Metanephros (tissue), 2 donors: ENCODE measurements around the gene CNTD1. TPM values are rescaled to one million over a fixed set of nuclear protein-coding genes. Genes with fewer than 3 reads are reported as not detected.

Source experiments
- small RNA-seq: library from RNA; depleted of rRNA; stranded (forward); fragments of <200 nt; gene quantifications from one replicate; pipeline ENCODE3, GENCODE V24; 2014; ENCODE audit warnings: low replicate concordance
- total RNA-seq: library from RNA; depleted of rRNA; stranded (reverse); fragments of >200 nt; gene quantifications from one replicate; pipeline ENCODE4 v1.2.3, GENCODE V29; 2014

Gene CNTD1, protein sequence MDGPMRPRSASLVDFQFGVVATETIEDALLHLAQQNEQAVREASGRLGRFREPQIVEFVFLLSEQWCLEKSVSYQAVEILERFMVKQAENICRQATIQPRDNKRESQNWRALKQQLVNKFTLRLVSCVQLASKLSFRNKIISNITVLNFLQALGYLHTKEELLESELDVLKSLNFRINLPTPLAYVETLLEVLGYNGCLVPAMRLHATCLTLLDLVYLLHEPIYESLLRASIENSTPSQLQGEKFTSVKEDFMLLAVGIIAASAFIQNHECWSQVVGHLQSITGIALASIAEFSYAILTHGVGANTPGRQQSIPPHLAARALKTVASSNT
- total RNA-seq: 0.18 TPM

DNA sequence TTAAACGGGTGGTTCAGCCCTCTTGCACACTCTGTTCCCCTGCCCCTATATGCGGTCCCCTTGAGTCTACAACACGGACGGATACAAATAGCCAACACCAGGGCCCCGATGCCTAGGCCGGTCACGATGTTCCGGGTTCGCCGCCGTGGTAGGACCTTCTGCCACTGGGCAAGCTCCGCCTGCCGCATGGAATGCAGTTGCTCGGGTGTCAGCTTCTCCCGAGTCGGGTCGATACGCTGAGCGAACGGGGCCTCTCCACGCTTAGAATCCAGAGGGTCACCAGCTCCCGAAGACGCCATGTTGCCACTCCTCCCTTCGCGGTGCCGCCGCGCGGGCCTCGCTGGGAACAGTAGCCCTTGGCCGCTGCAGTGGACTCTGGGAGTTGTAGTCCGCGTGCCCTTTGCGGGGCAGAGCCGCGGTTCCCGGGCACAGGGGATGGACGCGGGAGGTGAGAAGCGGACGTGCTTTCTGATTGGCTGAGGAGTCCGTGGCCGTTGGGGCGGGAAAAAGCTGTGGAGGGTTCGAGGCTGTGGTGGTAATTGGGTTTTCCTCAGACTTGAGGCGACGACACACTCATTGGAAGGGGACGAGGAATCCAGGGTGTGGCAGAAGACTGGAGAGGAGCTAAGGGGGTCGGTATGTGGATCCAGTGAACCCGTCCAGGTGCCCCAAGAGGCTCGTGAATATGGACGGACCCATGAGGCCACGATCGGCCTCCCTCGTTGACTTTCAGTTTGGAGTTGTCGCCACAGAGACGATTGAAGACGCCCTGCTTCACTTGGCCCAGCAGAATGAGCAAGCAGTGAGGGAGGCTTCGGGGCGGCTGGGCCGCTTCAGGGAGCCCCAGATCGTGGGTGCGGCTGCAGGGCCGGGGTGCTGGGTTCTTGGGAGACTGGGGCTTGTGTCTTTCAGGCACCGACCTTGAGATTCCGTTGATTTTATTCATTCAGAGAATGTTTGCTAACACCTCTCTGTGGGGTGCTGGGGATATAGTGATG lies at the start of gene CNTD1, which contains the start of gene COA3:
CNTD1 (plus strand) TSS at position 479 of the 998 bp plus-strand sequence; CDS start at position 686, 207 bp downstream.
COA3 (minus strand) TSS at position 322 of the 998 bp plus-strand sequence; CDS start at position 299, 23 bp downstream.

DNA sequence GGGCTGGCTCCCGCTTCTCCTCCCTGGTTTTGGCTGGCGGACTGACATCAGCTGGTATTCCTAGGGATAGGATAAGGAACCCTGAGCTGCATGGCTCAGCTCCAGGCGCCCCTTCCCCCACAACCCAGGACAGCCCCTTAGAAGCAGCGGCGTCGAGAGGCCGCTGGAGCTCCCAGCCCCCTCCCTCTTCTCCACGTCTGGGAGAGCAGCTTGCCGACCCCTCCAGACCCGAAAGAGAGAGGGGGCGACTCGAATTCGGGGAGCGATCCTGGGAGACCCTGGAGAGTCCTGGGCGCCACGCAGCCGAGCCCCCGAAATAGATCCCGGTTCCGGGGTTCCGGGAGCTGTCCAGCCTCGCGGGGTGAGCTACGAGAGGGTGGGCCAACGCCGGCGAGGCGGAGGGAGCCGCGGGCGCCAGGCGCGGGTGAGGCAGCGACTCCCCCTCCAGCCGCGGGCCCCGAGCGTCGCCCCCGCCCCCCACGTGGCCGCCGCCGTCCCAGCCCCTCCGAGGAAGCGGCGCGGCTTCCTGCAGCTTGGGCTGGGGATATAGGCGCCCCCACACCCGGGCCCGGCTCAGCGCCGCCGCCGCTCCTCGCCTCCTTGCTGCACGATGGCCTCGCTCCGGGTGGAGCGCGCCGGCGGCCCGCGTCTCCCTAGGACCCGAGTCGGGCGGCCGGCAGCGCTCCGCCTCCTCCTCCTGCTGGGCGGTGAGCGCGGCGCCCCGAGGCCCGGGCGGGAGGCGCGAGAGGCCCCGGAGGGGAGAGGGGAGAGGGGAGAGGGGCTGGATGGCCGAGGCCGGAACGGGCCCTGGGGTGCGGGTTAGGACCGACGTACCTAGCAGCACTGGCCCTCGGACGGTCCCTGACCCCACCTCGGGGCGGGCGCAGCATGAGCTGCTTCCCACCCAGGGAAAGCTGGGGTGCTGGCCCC lies 37.7 kb upstream of the CNTD1 start, which contains the start of gene RAMP2:
RAMP2 (plus strand) TSS at position 576 of the 930 bp plus-strand sequence; CDS start at position 611, 35 bp downstream.

DNA sequence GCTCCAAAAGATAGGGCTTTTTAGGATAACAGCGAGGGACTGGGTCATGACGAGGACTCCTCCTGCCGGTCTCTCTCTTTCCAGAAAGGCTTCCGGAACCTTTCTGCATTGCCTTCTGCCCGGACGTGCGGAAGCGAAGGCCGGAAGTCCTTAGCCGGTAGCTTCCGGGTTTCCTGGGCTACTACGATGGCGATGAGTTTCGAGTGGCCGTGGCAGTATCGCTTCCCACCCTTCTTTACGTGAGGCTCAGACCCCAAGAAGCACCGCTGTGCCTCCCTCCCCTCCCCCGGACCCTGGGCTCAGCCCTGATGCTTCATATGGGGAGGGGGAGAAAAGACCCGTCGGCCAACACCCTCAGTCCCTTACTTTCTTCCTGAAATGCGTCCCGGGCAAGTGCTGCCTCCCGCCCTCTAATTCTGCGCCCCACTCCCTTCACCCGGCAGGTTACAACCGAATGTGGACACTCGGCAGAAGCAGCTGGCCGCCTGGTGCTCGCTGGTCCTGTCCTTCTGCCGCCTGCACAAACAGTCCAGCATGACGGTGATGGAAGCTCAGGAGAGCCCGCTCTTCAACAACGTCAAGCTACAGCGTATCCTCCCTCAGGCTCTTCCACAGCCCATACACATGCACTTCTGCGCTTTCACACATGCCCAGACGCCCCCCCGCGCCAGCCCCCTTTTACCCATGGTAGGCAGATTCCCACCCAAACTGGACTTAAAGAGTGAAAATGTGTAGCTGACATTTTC lies 25.2 kb upstream of the CNTD1 start, which contains the start of gene VPS25:
VPS25 (plus strand) TSS at position 160 of the 746 bp plus-strand sequence; CDS start at position 187, 27 bp downstream.

DNA sequence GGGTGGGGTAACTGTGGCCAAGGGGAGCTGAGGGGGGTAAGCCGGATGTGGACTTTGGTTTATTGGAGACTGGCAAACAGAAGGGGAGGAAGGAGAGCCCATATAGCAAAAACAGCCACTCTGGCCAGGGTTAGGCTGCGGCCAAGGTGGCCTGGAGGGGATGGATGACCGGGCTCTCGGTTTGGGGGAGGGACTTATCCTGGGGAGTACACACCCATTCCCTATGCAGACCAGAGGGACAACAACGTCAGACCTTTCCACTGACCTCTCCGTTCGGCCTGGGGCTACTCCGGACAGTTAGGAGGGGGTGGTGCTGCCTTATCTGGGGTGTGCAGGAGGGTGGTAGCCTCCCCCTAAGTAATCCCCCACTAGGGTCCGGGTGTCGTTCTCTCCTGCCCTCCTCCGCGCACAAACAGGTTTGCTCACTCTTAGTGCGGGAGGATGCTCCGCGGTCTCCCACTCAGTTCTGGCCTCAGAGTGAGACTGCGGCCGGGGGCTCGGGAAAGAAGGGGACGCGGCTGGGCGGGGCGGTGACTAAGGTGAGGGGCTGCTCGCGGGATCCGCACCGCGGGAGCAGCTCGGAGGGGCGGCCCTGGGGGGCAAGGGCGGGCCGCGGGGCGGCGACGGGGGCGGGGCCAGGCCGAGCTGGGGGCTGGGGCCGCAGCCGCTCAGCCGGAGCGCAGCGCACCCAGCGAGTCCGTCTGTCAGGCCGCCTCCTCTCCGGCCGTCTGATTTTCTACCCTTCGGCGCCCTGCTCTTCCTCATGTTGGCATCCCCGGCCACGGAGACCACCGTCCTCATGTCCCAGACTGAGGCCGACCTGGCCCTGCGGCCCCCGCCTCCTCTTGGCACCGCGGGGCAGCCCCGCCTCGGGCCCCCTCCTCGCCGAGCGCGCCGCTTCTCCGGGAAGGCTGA lies 18.5 kb upstream of the CNTD1 start, which contains the start of gene WNK4:
WNK4 (plus strand) TSS at position 675 of the 915 bp plus-strand sequence; CDS start at position 764, 89 bp downstream.

DNA sequence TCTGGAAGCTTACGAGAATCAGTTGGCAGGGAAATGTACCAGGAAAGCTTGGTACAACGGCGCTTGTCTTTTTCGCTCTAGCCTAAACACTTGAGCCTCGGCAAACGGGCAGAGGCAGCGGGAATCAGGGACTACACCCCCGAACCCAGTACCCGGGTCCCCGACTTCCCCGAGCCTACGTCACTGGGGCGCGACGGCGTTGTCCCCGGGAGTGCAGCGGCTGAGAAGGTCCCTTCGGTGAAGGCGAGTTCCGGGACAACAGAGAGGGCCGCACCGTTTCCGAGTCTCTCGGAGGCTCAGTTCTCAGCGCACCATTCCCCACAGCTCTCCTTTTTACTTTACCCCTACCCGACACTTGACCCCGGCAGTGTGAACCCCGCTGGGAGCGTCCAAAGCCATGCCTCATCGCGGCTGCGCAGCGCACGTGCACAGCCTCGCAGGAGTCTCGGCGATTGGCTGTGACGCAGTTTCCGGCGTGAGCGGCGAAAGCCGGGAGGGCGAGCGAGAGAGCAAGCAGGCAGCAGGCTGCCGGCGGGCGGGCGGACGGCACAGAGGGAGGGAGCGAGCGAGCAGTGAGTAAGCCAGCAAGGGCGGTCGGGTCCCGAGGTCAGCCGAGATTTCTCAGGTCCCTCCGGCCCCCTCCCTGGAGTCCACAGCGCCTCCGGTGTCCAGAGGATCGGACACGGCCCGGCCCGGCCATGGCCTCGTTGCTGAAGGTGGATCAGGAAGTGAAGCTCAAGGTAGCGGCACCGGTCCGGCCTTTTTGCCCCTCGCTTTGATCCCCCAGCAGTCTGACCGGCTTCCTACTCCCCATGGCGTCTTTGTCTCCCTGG lies 34.5 kb downstream of the CNTD1 start, which contains the start of gene PSME3:
PSME3 (plus strand) TSS at position 464 of the 833 bp plus-strand sequence; CDS start at position 699, 235 bp downstream.

DNA sequence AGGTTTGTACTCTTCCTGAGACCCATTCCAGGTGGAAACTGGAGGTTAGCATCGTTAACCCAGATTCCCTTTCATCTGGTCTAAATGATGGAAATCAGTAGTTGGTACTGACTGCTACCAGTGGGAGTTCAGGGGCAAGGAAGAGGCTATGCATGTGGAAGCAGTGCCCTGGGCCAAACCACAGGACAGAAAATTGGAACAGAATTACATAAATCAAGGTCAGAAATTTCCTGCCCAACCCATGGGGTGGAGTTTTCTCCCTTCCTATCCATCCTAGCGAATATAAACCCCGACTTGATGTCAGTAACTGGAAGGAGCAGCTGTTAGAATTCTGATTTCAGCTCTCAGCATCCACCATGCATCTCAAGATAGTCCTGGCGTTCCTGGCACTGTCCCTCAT lies 45.6 kb downstream of the CNTD1 start, which contains the start of gene AOC2:
AOC2 (plus strand) TSS at position 310 of the 400 bp plus-strand sequence; CDS start at position 357, 47 bp downstream.

DNA sequence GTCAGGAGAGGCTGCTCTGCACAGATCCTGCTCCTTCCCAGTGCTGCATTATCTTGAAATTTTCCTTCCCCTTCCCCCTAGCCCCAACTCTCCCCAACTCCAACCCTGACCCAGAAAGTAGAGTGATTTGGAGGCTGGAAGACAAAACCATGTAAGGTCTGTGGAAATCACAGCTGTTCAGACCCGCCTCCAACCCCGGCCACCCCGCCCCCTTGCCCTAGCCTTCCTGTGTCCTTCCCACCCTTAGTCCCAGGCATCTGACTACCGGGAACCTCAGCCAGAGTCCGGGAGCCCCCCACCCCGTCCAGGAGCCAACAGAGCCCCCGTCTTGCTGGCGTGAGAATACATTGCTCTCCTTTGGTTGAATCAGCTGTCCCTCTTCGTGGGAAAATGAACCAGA lies 52.3 kb downstream of the CNTD1 start, which contains the start of gene AOC3:
AOC3 (plus strand) TSS at position 246 of the 400 bp plus-strand sequence; CDS start at position 391, 145 bp downstream.

Small RNAs within 50 kb of the gene (small RNA-seq; reads per million reads assigned to genes)
- gene HMGN2P15 (not detected), gene MIR6781 (not detected)

Other genes with a start within 250 kb of the CNTD1 start
- gene HSD17B1, start 245.9 kb upstream of the CNTD1 start, total RNA-seq: 2.3 TPM
- 31.4 TPM for gene COASY, start 236.7 kb upstream of the CNTD1 start, total RNA-seq
- gene MLX, start 231.8 kb upstream of the CNTD1 start, total RNA-seq: 29.0 TPM
- gene PSMC3IP, start 221.1 kb upstream of the CNTD1 start, total RNA-seq: 3.2 TPM
- gene RETREG3, start 189.5 kb upstream of the CNTD1 start, total RNA-seq: 65.3 TPM
- gene TUBG1, start 189.2 kb upstream of the CNTD1 start, total RNA-seq: 21.4 TPM
- gene TUBG2, start 139.6 kb upstream of the CNTD1 start, total RNA-seq: 25.5 TPM
- gene PLEKHH3, start 121.9 kb upstream of the CNTD1 start, total RNA-seq: 34.7 TPM
- gene CCR10, start 117.0 kb upstream of the CNTD1 start, total RNA-seq: 2.2 TPM
- 13.6 TPM for gene CNTNAP1, start 116.3 kb upstream of the CNTD1 start, total RNA-seq
- gene EZH1, start 53.8 kb upstream of the CNTD1 start, total RNA-seq: 32.3 TPM
- gene RAMP2, start 37.6 kb upstream of the CNTD1 start, total RNA-seq: 34.9 TPM
- gene VPS25, start 25.4 kb upstream of the CNTD1 start, total RNA-seq: 65.6 TPM
- gene WNK4, start 18.3 kb upstream of the CNTD1 start, total RNA-seq: 11.4 TPM
- gene COA3, start 157 bp upstream of the CNTD1 start, total RNA-seq: 108 TPM
- gene BECN1, start 25.4 kb downstream of the CNTD1 start, total RNA-seq: 126 TPM
- gene PSME3, start 34.5 kb downstream of the CNTD1 start, total RNA-seq: 36.5 TPM
- gene AOC2, start 45.7 kb downstream of the CNTD1 start, total RNA-seq: 1.6 TPM
- gene AOC3, start 52.3 kb downstream of the CNTD1 start, total RNA-seq: 9.6 TPM
- 6.0 TPM for gene G6PC1, start 101.9 kb downstream of the CNTD1 start, total RNA-seq
- 30.5 TPM for gene AARSD1, start 165.6 kb downstream of the CNTD1 start, total RNA-seq
- 5.8 TPM for gene PTGES3L, start 181.2 kb downstream of the CNTD1 start, total RNA-seq
- gene RUNDC1, start 181.7 kb downstream of the CNTD1 start, total RNA-seq: 11.7 TPM
- gene RPL27, start 199.6 kb downstream of the CNTD1 start, total RNA-seq: 1,573 TPM
- gene IFI35, start 207.9 kb downstream of the CNTD1 start, total RNA-seq: 9.8 TPM
- 61.9 TPM for gene VAT1, start 223.5 kb downstream of the CNTD1 start, total RNA-seq
- gene RND2, start 226.4 kb downstream of the CNTD1 start, total RNA-seq: 1.3 TPM